ENCODE results near the gene CNTN5.

The CNTN5 gene

DNA sequence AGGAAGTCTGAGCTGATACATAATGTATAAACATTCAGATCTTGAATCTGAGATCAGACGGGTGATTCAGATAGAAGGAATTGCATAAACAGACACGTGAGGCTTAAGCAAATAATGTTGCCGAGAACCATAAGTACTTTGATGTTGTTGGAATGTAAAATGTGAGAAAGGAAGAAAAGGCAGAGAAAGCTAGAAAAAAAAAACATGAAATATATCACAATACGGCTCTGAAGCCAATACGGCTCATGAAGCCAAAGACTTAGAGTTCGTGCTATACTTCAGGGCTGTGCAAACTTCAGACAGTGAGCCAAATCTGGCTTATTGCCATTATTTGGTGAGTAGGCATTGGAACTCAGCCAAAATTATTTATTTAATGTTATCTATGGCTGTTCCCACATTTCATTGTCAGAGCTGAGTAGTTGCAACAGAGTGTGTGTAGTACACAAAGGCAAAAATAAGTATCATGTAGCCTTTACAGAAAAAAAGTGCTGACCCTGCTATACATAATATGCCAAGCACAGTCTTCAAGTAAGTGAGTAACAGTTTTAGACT lies 673.3 kb downstream of the CNTN5 start:
- ATAC-seq (no peak), DNase-seq (no peak)
- no peaks in the 10 kb centered on the region for H3K4me1 Mint-ChIP-seq
- peaks cover 10 to 15% of the 10 kb centered on the region in 2 donors for H3K9me3 Mint-ChIP-seq
- no peak overlapping the region for H3K4me3 Mint-ChIP-seq
- no peaks in the 10 kb centered on the region for H3K27me3 Mint-ChIP-seq
- no peak overlapping the region for H3K27ac Mint-ChIP-seq

DNA sequence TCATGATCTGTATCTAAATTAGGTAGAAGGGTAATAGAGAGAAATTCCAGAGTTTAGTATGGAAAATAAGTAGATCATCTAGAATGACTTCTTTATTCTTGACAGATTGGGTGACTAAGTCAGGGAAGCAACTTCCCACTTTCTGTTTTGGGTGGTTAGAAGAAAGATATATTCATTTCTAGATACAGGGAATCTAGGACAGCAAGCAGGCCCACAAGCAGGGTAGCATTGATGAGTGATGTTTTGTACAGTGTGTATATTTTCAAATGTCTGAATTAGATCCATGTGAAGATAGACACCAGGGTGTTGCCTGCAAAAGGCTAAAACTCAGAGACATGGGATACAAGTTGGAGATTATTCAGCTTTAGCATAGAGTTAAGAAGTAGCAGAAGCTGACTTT lies 674.4 kb downstream of the CNTN5 start:
- H3K27me3 Mint-ChIP-seq = no peaks in the 10 kb centered on the region
- ATAC-seq (no peak), DNase-seq (no peak)
- H3K27ac Mint-ChIP-seq = no peak overlapping the region
- no peak overlapping the region for H3K4me3 Mint-ChIP-seq
- no peaks in the 10 kb centered on the region for H3K4me1 Mint-ChIP-seq
- H3K9me3 Mint-ChIP-seq = peaks cover 10 to 15% of the 10 kb centered on the region in 2 donors

DNA sequence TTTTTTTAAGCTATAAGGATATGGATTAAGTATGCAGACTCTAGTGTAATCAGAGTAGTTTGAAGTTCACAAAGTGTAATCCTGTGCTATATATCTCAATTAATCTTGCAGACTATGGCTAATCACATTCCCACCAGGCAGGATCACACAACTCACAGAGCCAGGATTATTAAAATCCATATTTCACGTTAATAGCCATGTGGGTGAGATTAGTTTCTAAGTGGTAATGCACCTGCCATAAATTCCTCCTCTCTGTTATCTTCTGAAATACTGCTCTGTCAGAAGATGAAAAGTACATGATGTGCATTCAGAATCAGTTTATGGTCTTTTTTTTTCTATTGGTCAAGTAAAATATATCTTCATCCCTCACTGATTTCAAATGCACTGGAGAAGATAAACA lies 686.1 kb downstream of the CNTN5 start:
- H3K4me1 Mint-ChIP-seq = no peaks in the 10 kb centered on the region
- no peaks in the 10 kb centered on the region for H3K27me3 Mint-ChIP-seq
- H3K4me3 Mint-ChIP-seq = no peak overlapping the region
- DNase-seq (no peak), ATAC-seq (no peak)
- no peak overlapping the region for H3K27ac Mint-ChIP-seq
- H3K9me3 Mint-ChIP-seq = peaks cover 7 to 10% of the 10 kb centered on the region in 2 donors

DNA sequence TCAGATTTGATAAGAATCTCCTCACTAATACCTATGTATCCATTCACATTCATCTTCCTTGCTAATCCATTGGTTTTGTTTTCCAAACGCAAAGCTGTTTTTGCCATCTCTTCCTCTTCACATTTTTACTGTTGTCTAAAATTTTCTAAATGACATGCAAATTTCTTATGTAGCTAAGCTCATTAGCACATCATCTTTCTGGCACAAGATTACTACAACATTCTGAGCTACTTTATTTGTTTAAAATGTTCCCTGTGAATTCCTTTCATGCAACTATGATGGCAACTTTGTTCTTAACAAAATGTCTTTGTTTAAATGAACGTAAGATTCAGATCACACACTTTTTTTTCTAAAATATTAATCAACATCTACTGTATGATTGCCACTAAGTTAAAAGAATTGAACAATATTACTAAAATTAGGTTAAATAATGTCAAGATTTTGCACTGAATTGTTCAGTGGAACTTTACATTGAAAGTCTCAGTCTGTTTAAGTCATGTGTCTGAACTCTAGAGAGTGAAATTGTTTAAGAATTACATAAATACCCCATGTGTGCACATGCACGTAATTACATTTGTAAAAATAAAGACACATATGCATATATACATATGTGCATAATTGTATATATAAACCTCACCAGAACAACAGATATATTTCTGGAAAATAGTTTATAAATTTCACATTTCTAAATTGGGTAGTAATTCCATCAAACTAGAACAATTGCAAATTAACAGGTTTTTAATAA lies 688.4 kb downstream of the CNTN5 start:
- no peak for ATAC-seq
- Mint-ChIP-seq H3K27me3 (no peaks in the 10 kb centered on the region), H3K4me3 (no peak overlapping the region), H3K27ac (no peak overlapping the region), H3K4me1 (no peaks in the 10 kb centered on the region), H3K9me3 (peaks cover 17 to 22% of the 10 kb centered on the region in 2 donors)
- no peak for DNase-seq

DNA sequence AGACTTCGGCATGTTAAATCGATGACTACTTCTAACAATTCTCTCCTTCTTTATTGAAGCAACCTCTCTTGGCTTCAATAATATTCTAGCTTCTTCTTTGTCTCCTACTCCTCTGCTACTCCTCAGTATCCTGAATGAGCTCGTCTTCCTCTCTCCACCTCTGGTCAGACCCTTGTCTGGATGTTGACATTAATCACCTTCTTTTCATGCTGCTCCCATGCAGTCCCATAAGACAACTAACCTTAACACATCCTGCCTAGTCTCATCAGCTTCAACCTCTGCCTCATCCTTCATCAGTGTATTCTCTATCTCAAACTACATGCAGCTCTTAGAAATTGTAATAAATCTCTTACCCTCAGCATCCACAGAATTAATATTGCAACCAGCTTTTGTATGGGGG lies 695.6 kb downstream of the CNTN5 start:
- Mint-ChIP-seq H3K27ac (no peak overlapping the region), H3K4me1 (no peaks in the 10 kb centered on the region), H3K9me3 (peaks cover 14 to 41% of the 10 kb centered on the region in 2 donors), H3K27me3 (no peaks in the 10 kb centered on the region), H3K4me3 (no peak overlapping the region)
- no peak for ATAC-seq
- no peak for DNase-seq

DNA sequence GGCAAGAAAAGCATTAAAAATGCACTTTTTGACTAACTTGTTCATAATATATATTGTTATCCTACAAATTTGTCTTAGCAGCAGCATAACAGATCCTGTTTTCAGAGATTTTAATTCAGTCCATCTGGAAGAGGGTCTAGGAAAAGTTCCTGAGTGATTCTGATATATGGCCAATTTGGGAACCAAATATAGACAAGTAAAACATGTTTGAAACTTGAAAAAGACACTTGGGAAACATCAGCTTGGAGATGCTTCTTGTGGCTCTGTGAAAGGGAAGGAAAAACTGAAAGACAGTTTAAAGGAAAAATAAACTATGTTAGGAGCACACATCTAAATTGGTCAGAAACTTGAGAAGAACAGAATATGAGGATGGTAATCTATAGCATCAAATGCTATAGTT lies 697.5 kb downstream of the CNTN5 start:
- Mint-ChIP-seq H3K27ac (no peak overlapping the region), H3K27me3 (no peaks in the 10 kb centered on the region), H3K4me1 (no peaks in the 10 kb centered on the region), H3K4me3 (no peak overlapping the region), H3K9me3 (peaks cover 6 to 31% of the 10 kb centered on the region in 2 donors)
- DNase-seq (no peak), ATAC-seq (no peak)

DNA sequence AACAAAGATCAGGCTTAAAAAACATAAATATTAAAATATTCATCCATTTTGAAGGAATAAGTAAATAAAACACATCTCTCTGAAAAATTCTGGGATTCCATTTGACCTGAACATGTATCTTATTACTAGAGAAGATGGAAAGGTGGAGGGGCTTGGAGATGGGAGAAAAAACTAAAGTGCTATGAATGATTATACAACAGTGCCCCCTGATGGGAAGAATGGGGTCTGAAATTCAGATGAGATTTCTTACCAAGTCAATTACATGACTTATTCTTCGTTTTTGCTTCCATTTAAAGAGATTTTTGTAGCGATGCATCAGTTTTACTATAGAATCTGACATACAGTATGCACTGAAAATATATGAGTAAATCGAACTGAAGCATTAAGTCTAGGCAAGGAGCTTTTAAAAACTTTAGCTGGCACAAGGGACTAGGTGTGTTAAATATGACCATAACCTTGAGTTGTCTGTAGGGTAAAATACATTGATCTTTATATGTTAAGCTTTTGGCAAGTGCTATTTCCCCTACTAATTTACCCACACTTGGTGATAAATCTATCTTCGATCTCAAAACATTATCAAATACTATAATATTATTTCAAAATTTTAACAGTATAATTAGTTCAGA lies 718.8 kb downstream of the CNTN5 start:
- H3K27me3 Mint-ChIP-seq = no peaks in the 10 kb centered on the region
- peaks cover 5 to 16% of the 10 kb centered on the region in 2 donors for H3K9me3 Mint-ChIP-seq
- no peaks in the 10 kb centered on the region for H3K4me1 Mint-ChIP-seq
- ATAC-seq = no peak
- no peak for DNase-seq
- no peak overlapping the region for H3K4me3 Mint-ChIP-seq
- no peak overlapping the region for H3K27ac Mint-ChIP-seq

DNA sequence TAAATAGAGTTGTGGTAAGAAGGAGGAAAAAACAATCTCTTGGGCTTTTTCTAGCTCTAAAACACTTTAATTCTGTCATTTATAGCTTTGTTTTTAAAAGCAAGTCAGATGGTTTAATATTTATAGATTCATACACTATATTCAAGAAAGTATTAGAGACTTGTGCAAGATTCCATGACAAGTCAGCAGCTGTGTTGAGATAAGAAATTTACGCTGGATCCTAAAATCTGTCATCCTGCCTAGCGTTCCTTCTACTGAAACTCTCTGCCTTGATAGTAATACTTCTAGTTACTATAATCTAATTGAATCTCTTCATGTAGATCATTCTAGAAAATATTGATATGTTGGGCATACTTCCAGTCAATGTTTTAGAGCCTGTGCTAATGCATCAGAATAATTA lies 721.8 kb downstream of the CNTN5 start:
- Mint-ChIP-seq H3K4me1 (no peaks in the 10 kb centered on the region), H3K9me3 (peaks cover 0 to 8% of the 10 kb centered on the region in 2 donors), H3K27me3 (no peaks in the 10 kb centered on the region), H3K4me3 (no peak overlapping the region), H3K27ac (no peak overlapping the region)
- no peak for DNase-seq
- ATAC-seq = no peak

DNA sequence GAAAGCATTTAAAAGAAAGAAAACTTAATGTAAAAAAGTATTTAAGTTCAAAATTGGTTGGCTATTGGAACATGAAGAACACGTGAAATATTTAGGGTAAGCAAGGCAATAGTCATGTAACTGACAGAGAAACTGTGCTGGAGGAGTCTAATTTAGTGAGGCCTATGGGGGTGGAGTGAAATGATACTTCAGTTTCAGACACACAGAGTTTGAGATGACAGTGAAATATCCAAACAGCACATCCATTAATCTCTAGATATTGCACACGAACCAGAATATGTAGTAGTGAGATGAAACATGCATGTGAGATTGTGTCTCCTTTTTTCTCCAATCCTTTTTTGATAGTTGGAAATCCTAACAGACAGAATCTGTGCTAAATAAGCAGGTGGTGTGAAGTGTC lies 739.0 kb downstream of the CNTN5 start:
- no peak overlapping the region for H3K4me3 Mint-ChIP-seq
- peaks cover 0 to 6% of the 10 kb centered on the region in 2 donors for H3K9me3 Mint-ChIP-seq
- DNase-seq = no peak
- no peak for ATAC-seq
- H3K27me3 Mint-ChIP-seq = no peaks in the 10 kb centered on the region
- no peaks in the 10 kb centered on the region for H3K4me1 Mint-ChIP-seq
- H3K27ac Mint-ChIP-seq = no peak overlapping the region

DNA sequence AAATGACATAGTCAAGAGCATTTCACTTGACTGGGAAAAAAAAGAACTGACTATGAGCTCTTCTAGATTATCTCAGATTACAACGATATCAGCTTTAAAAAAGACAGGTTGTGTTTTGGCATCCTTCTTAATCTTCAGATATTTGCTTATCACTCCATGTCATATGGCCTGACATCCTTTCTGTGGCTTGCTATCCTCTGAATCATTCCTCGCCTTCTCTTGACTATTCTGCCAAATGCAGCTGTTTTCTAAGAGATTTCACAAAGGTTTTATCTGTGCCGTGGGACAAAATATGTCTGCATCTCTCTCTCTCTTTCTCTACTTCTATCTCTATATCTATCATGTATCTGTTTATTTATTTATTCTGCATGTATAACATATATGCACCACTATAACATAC lies 746.1 kb downstream of the CNTN5 start:
- Mint-ChIP-seq H3K4me3 (no peak overlapping the region), H3K9me3 (peaks cover 0 to 8% of the 10 kb centered on the region in 2 donors), H3K27me3 (no peaks in the 10 kb centered on the region), H3K4me1 (no peaks in the 10 kb centered on the region), H3K27ac (no peak overlapping the region)
- ATAC-seq (no peak), DNase-seq (no peak)

DNA sequence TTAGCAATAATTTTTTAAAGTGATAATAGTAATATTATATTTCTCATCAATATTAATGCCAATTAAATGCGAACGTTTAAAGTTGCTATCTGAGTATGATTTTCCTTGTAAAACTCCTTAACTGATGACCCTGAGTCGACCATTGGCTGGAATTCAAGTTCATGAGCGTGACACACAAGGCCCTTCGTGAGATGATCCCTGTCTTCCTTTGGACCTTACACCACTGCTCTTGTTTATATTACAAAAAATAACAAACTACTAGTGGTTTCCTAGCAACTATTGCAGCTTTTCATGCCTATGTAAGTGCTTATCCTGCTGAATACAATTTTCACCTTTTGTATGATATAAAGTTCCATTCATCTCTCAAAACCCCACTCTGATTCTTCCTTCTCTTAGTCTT lies 752.9 kb downstream of the CNTN5 start:
- Mint-ChIP-seq H3K4me1 (no peaks in the 10 kb centered on the region), H3K4me3 (no peak overlapping the region), H3K27me3 (no peaks in the 10 kb centered on the region), H3K27ac (no peak overlapping the region), H3K9me3 (peaks cover 0 to 8% of the 10 kb centered on the region in 2 donors)
- no peak for ATAC-seq
- no peak for DNase-seq

DNA sequence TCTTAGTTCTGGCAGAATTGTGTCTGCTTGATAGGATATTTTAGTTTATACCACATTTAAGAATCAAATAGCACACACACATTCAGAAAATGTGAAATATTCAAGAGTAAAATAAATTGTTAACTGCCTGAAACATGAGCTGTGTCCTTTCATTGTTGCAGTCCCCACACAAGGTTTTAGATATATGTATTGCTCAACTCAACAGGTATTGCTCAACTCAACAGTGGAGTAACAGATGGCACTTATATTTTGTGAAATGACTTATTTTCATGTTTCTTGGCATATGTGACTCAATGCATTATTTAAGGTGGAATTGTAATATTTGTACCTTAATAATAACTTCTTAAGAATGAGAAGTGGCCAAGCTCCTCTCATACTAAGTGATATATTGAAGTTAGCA lies 760.3 kb downstream of the CNTN5 start:
- Mint-ChIP-seq H3K27me3 (no peaks in the 10 kb centered on the region), H3K9me3 (peaks cover 18% of the 10 kb centered on the region in 2 donors), H3K27ac (no peak overlapping the region), H3K4me1 (no peaks in the 10 kb centered on the region), H3K4me3 (no peak overlapping the region)
- ATAC-seq (no peak), DNase-seq (no peak)

DNA sequence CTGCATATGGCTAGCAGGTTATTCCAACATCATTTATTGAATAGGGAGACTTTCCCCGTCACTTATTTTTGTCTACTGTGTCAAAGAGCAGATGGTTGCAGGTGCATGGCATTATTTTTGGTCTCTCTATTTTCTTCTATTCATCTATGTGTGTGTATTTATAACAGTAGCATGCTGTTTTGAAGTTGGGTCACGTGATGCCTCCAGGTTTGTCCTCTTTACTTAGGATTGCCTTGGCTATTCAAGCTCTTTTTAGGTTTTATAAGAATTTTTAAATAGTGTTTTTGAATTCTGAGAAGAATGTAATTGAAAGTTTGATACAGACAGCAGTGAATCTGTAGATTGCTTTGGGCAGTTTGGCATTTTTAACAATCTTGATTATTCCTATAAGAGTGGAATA lies 770.6 kb downstream of the CNTN5 start:
- ATAC-seq = no peak
- no peaks in the 10 kb centered on the region for H3K4me1 Mint-ChIP-seq
- H3K27ac Mint-ChIP-seq = no peak overlapping the region
- H3K27me3 Mint-ChIP-seq = no peaks in the 10 kb centered on the region
- H3K9me3 Mint-ChIP-seq = peaks cover 27 to 49% of the 10 kb centered on the region in 2 donors
- no peak overlapping the region for H3K4me3 Mint-ChIP-seq
- DNase-seq = no peak

DNA sequence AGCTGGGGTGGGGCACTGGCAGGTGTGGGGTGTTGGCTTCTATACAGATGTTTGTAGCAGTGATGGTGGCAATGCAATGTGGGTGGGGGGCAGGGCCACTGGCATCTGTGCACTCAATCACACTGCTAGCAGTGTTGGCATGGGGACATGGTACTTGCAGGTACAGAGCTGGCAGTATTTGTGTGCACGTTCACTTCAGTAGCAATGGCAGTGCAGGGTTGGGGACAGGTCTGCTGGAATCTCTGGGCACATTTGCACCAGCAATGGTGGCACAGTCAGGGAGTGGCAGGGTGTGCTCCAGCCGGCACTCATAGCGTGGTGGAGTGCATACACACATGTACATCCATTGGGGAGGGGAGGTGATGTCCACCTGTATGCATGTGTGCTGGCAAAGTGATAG lies 775.2 kb downstream of the CNTN5 start:
- H3K27me3 Mint-ChIP-seq = no peaks in the 10 kb centered on the region
- H3K4me1 Mint-ChIP-seq = no peaks in the 10 kb centered on the region
- ATAC-seq = no peak
- peaks cover 26 to 68% of the 10 kb centered on the region in 2 donors for H3K9me3 Mint-ChIP-seq
- no peak for DNase-seq
- H3K27ac Mint-ChIP-seq = no peak overlapping the region
- H3K4me3 Mint-ChIP-seq = no peak overlapping the region

DNA sequence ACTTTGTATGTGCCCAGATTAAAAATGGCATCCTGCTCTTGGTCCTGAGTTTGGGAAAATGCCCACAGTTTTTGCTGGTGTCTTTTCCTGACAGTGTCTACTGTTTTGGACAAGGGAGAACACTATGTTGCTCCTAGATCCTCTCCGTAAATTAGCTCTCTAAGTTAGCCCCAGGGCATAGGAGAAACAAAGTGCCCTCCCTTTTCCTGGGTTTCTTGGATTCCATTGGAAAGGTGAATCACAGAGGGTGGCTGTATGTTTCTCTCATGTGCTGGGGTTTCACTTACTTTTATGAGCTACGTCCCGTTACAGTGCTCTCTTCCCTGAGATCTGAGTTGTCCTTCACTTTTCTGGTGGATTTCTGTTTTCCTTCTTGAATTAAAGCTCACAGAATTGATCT lies 782.8 kb downstream of the CNTN5 start:
- no peak for ATAC-seq
- H3K27me3 Mint-ChIP-seq = no peaks in the 10 kb centered on the region
- H3K4me3 Mint-ChIP-seq = no peak overlapping the region
- DNase-seq = no peak
- H3K27ac Mint-ChIP-seq = no peak overlapping the region
- peaks cover 7 to 24% of the 10 kb centered on the region in 2 donors for H3K9me3 Mint-ChIP-seq
- no peaks in the 10 kb centered on the region for H3K4me1 Mint-ChIP-seq

DNA sequence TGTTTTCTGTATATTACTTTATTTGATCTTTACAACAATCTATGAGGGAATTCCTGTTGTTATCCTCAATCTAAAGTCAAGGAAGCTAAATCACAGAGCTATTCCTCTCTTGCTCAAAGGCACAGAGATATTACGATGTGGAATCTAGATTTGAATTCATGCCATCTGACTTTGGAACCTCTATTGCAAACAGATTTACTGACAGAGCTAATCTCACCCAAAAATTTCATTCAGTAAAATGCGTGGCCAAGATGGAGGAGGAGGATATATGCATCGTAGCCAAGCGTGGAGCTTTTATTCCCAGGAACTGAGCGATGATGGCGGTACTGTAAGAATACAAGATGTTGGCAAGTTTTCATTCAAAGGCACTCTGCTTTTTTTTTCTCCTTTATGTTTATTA lies 791.8 kb downstream of the CNTN5 start:
- no peak for ATAC-seq
- H3K27ac Mint-ChIP-seq = no peak overlapping the region
- no peaks in the 10 kb centered on the region for H3K27me3 Mint-ChIP-seq
- peaks cover 18 to 28% of the 10 kb centered on the region in 2 donors for H3K9me3 Mint-ChIP-seq
- no peak overlapping the region for H3K4me3 Mint-ChIP-seq
- H3K4me1 Mint-ChIP-seq = no peaks in the 10 kb centered on the region
- no peak for DNase-seq
